ENCODE results near the gene UTS2B.
A peak's percentile ranks its signal among the peaks of the same experiment; 100 is the strongest.

UTS2B gene, protein sequence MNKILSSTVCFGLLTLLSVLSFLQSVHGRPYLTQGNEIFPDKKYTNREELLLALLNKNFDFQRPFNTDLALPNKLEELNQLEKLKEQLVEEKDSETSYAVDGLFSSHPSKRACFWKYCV

DNA sequence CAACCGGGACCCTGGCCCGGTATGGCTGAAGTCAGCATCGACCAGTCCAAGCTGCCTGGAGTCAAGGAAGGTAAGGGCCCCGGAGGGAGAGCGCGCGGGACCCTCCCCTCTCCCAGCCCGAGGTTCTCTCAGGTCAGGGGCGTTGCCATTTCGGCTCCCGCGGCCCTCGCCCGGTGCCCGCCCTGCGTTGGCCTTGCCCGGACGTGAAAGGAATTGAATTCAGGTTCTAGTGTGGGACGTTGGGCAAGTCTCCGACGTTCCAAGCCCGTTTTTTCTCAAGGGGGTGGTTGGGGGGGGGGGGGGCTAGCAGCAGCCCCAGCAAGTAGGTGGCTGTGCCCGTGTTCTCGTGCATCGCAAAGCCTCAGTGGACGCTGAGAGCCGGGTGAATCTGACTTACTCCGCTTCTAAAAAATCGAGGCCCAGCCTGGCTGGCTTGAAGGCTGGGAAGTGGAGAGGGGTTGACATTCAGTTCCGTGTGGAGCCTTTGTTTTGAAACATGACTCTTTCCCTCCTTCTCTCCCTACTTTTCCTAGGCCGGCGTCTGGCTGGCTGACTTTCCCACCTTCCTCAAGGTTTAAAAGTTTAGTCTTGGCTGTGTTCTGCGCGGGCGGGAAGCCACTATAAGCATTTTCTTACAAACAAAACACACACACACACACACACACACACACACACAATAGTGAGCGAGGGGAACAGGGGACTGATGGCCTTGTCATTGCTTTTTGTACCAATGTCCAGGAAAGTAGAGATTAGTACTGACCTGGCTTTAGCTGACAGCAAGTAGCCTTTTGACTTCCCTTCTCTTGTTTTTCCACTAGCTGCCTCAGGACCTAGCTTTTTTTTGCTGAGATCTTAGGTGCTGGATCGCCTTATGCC lies at the start of gene UTS2B:
TSS of gene UTS2B (minus strand) at position 873 of the 876 bp plus-strand sequence. CDS start 48,337 bp downstream, outside the sequence.
- peak; percentile 3 for DNase-seq

DNA sequence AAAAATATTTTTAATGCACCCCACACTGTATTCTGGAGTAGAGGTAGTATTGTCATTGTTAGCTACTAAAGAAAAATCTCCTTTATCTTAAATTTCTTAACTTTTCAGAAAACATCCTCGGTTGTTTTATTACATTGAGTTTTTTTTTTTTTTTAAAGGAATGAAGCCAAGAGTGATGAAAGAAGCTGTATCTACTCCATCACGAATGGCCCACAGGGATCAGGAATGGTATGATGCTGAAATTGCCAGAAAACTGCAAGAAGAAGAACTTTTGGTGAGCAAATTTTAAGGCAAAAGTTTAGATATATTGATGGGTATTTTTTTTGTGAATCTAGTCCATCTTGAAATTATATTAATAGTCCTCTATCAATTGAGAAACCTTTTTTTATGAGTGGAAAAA lies 49.7 kb upstream of the UTS2B start:
- DNase-seq = no peak

DNA sequence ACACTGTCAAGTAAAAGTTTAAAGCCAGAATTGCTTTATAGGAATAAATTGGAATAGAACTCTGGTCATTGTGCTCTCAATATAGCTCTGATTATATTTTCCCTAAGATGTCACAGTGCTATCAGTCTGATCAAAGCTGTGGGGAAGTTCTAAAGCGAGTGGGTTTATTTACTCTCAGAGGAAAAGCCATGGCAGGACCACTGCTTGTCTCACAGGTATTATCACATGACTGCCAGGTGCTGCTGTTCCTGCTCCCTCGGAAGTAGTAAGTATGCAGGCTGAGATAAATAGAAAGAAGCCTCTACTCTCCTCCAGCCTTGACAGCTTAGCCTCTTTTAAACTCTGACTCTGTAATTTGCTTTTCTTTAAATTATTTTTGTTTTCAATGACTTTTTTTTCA lies 49.1 kb upstream of the UTS2B start:
- no peak for DNase-seq

DNA sequence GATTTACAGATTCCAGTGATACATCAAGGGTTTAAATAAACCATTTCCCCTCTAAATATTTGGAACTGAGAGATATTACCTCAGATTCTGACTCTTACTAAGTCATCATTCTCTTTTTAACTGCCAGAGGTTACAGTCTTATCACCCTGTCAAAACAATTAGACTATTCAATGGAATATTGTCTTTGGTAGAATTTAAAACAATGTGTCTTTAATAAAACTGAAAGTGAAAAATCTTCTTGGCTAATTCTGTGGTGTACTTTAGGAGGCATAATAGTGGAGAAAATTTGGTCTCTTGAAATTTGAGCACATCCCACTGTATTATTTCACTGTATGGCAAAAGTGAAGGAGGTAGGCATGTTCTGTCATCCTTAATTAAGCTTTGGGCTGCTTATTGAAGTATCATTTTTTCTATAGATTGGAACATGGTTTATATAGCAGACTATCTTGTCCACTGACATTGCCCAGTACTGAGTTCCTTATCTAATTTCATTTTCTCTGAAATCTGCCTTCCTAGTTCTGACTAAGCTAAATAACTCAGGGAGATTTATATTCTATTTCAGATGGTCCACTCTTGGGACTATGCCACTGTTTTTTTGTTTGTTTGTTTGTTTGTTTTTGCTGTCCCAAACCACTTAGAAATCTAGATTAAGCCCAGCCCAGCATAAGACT lies 48.0 kb upstream of the UTS2B start:
- DNase-seq = no peak

DNA sequence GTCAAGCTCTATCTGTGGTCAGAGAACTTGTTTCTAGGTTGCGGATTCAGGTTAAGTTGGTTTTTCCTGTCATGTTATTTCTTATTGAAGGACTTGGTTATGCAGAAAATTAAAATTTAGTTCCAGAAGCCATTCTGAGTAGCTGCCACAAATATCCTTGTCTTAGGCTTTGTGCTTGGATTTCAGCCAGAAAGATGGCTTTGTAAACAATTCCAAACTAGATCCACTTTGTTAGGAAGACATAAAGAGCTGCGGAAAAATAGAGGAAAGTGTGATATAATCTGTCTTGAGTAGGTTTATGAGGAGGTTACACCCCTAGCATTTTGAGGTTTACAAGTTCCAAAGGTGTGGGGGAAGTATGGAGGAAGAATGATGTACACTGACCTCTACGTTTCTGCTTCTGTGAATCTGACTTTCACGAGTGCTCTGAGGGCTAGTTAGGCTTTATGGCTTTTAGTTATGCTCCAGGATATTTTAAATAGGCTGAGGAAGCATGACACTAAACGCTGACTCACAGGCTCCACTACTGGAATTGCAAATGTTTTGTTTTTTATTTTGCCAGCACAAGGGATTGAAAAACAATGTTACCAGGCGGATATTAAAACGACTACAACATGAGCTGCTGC lies 46.3 kb upstream of the UTS2B start:
- no peak for DNase-seq

DNA sequence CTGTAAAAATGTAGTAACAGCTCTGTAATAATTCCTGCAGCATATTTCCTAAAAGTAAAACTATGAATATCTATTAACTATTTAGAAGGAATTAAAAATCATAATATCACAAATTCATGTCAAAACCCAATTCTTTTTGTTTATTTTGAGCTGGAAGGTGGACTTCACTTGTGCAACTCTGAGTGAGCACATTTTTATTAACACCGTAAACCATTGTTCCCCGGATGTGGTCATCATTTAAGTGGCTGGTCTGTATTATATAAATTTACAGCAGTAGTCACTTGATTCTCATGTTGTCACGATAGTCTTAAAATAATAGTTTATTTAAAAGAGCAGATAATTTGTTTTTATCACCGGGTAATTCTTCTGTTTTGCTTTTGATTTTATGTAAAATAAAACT lies 43.0 kb upstream of the UTS2B start:
- DNase-seq = no peak

DNA sequence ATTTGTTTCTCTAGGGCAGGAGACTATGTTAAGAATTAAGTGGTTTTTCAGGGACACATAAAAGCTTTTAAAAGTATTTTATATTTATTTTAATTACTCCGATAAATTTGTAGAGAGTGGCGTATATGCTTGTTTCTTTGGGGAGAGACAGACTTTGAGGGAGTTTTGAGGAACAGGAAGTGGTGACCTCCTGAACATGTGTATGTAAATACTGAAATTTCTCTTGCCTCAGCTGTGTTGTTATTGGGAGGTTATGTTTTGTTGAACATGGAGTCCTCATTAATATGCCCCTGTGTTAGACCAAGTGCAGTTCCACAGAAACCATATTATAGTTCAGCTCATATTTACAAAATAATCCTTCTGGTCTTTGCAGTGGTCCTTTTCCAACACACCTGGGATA lies 41.8 kb upstream of the UTS2B start:
- DNase-seq = no peak

DNA sequence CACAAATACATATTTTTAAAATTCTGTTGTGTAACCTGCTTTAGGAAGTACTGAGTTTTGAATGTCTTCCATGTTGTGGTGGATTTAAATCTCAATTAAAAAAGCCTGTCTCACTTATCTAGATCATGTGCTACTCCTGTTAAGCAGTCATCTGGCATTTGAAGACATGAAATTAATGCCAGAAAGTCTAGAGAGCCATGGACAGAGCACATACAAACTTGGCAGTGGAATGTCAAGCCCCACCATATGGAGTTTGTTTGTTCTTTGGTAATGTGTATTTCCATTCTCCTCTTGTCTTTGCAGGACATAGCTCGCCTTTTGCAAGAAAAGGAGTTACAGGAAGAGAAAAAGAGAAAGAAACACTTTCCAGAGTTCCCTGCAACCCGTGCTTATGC lies 39.3 kb upstream of the UTS2B start:
- no peak for DNase-seq

DNA sequence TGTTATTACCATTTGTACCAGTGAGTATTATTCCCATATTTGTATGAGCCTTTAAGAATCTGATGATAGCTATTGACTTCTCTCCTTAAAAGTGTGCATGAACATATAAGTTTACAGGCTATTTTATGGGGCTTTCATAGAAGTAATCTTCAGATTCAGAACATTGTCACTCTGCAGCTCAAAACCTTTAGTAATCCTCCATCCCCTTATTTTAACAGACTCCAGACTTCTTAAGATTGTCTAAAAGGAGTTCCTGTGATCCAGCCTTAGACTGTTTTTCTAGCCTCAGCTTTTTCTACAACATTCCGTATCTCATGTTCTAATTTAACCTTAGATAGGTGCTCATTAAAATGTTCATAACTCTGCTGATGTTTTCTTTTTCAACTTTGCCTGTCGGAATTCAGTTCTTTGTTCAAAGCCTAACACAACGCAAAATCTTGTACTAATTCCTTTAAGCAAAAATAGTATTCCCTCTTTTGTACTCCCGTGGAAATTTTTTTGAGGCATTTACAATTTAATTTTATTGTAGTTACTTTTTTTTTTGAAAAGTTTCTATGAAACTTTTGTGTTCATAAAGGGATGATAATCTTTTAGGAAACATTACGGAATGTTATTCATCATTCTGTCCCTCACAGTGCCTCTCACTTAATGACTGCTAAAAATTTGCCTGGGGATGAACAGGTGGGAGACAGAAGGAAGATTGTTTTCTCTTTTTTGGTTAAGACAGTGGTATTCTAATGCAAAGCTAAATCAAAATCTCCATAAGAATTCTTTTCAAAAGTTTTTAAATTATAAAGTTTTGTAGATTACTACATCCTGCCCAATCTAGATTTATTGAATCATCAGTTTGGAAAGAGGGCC lies 38.7 kb upstream of the UTS2B start:
- DNase-seq = no peak

DNA sequence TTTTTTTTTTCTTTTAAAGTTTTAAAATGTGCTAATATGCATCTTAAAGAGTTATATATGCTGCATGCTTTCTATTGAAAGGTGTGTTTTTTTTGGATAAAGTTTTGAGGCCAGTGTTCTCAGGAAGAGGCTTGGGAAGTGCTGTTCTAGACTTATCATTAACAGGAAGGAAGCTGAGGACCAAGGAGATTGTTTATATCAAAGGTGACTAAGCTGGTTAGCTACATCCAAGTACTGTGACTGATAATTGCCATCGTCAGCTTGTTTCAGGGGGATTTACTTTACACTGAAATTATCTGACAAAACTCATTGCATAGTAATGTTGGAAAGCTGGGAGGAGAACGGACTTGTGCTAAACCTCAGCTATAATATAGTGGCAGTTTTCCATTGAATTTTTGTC lies 36.3 kb upstream of the UTS2B start:
- DNase-seq = no peak

DNA sequence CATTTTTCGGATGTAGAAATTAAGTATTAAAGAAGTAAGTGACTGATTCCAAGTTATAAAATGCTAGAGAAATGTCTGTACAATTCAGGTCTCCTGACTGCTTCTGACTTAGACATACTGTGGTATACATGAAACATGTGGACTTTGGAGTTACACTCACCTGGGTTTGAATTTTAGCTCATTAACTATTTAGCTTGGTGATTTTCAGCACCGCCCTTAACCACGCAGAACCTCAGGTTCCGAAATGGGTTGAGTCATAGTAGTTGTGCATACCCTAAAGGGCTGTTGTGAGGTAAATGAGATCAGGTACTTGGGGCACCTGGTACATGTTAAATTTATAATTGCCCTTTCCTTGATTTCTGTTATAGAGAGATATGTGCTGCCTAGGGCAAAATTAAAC lies 32.9 kb upstream of the UTS2B start:
- DNase-seq = no peak

DNA sequence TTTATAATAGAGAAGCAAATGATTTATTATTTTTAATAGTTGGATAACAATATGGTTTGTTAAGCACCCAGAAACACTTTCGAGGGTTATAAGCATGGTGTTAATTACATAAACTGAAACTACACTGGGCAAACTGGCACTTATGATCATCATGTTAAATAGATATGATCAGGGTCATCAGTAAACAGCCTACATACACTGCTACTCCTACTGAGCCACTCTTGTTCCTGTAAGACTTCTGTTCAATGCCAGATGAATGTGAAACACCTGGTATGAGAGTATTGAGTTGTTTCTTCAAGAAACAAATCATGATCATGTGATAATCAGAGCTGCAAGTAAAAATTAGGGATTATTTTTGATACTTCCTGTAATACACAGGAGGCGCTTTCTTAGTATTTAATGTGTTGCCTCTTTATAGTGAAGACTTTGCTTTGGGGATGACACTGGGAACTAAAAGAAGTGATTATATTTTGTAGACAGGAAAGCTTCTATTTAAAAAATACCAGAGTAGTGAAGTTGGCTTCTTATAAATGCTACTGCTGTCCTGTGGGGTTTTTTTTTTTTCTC lies 32.3 kb upstream of the UTS2B start:
- no peak for DNase-seq

DNA sequence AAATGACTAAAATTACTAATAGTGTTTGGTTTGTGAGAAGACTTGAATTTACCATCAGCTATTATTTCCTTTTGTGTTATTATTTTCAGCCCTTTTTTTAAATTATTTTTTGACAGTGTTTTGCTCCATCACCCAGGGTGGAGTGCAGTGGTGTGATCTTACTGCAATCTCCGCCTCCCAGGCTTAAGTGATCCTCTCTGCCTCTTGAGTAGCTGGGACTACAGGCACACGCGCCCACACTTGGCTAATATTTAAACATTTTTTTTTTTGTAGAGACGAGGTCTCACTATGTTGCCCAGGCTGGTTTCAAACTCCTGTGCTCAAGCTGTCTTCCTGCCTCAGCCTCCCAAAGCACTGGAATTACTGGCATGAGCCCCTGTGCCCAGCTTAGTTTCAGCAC lies 31.7 kb upstream of the UTS2B start:
- no peak for DNase-seq

DNA sequence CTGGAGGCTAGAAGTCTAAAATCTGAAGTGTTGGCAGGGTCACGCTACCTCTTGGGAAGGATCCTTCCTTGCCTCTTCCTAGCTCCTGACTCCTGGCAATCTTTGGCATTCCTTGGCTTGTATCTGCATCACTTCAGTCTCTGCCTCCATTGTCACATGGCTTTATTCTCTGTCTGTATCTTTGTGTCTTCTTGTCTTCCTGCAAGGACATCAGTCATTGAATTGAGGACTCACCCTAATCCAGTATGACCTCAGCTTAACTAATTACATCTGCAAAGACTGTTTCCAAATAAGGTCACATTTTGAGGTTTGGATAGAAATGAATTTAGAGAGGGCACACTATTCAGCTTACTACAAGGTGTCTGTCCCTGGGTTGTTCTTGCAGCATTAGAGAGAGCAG lies 31.1 kb upstream of the UTS2B start:
- no peak for DNase-seq

DNA sequence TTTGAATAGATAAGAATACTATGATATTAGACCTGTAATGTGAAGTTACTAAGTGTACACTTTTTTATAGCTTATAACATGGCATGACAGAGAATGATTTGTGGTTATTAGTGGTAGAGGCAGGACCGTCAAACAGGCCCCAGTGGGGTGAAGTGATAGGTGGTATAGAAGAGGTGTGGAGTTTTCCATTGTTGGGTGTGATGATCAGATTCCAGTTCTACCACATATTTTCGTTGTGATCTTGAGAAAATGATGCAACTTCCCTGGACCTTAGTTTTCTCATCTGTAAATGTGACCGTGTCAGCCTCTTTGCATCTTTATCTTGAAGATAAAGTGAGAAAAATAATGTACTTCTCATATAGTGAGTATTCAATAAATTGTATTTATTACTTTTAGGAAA lies 30.3 kb upstream of the UTS2B start:
- no peak for DNase-seq

DNA sequence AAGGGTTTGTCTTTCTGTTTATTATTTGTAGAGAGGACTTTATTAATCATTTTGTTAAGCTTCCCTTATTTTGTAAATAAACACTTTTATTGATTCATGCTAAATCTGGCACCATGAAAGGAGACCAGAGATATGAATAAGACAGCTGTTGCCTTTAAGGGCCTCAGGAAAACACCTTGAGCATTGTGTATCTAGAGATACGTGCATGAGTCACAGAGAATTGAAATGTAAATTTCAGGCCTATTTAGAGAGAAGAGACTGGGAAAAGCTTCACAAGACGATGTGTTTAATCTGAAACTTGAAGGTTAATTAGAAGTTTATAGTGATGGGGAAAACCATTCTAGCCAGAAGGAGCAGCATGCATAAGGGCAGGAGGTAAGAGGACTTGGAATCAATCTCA lies 28.6 kb upstream of the UTS2B start:
- no peak for DNase-seq

DNA sequence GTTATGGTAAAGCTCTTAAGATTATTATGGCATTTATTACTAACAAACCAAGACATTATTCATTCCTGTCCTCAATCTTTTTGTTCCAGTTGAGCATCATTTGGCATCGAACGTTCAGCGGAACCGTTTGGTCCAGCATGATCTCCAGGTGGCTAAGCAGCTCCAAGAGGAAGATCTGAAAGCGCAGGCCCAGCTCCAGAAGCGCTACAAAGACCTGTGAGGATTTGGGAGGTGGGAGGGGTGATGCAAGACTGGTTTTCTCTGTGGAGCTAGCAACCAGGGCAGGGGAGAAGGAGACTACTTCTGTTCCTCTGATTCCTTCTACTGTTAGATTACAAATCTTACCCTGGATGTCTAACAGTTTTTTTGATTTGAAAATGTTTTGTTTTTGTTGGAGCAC lies 27.6 kb upstream of the UTS2B start:
- DNase-seq = no peak

DNA sequence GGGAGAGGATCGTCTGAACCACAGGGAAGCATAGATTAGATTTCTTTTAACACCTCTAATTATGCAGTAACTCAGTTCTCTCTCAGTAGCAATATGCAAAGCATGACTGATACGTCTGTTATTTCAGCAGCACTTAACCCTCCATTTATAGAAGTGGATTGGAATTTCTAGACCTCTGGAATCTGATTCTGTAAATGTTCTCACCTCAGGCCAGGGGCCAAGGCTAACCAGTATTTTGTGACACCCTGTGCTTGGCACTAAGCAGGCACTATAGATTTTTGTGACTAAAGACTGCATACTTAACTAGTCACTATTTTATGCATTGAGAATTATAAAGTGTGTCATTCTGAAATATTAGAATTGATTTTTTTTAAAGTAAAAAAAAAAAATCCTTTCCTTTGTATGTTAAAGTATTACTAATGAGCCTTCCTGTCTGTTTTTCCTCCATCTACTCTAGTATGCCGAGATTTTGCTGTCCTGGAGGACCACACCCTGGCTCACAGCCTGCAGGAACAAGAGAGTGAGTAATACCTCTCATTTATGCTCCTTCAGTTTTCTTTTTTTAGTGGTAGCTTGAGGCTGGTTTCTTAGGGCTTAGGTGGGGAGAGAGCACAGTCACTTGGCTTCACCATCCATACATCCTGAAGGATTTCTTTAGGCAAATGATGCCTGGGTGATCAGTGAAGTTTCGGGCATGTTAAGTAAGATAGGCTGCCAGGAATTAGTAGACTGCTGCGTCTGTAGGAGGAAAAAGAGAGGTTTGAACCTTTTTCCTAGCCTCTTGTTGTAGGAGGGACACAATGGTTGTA lies 26.5 kb upstream of the UTS2B start:
- no peak for DNase-seq

DNA sequence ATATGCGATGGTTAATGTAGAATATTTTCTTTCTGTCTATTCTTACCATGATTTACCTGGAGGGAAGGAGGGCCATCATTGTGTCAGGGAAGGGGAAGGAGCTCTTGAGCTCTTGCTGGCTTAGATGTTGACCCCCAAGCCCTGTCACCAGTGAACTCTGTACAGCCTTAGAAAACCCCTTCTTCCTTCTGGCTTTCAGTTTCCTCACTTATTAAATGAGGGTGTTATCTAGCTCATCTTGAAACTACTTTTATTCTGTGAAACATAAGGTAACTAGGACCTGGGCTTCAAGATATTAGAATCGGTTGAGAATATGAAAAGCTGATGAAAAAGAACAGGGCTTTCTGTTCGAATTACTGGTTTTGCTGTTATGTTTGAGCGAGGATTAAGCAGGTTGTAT lies 25.1 kb upstream of the UTS2B start:
- no peak for DNase-seq

DNA sequence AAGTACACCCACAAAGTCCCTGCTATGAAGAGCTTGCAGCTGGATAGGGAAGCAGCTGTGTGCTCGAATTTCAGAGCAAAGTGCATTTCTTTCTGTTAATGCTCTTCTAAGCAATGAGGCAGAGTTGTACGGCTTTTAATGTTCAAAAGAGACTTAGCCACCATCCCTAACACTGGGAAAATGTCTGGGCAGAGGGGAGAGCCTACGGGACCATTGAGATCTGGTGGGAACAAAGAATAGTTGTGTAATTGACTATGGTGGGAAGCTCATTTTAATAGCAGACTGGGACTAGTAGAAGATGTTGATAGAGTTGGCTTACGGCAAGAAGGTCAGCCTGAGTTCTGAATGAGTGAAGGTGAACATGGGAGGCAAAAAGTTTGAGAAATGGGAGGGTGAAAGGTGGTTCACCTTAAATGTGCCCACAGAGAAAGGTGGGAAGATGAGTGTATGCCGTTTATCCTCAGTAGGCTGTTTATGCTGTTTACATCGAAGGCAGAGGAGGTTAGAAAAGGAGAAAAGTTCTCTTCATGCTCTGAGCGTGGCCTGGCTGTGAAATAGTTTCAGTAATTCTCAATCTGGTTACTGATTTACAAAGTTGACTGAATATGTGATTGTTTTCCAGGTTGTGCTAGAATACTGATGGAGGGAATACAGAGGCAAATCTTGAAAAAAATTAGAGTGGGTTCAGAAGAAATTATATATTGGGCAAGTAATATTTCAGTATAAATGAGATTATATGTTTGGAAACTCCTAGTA lies 22.9 kb upstream of the UTS2B start:
- DNase-seq = no peak

DNA sequence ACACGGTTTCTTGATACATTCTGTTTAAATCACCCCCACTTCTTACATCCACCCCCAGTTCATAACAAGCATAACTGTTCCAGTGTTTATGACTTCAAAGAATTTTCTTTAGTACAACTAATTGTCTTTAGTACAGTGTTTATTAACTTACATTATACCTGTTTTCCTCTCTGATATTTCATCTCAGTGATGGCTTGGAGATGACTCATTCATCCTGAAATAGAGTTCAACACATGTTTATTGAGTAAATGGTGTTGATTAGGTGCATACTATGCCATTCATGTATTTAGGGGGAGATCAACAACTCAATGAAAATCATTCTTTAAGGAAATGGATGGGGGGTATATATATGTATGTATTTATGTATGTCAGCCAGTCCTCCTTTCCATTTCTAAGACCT lies 21.7 kb upstream of the UTS2B start:
- DNase-seq = no peak
